GM19099 (cell line): ENCODE data around the gene UCK2.

ENCODE experiments used
- POLR2A ChIP-seq: IDR thresholded peaks from 3 replicates; pipeline ENCODE4 v1.6.1; 2011; ENCODE audit warnings: low read depth; ENCODE audit not compliant: insufficient read length; ENCODE audit errors: extremely low read depth

UCK2 gene

DNA sequence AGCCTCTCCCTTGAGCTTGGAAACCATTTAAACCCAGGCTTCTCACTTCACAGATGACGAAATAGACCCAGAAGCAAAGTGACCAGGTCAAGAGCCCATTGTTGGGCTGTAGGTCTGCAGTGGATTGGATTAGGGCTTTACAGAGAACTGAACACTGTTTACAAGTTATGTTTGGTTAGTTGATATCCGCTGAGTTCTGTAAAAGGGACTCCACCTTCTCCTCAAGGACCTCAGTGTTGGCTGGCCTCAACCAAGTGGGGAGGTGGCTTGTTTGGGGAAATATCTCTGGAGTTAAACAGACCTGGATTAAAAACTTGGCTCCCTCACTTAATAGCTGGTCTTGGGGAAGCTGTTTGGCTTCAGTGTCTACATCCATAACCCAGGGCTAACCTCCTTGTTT, 88.1 kb downstream of the UCK2 start:
- no peak for TF ChIP-seq POLR2A

DNA sequence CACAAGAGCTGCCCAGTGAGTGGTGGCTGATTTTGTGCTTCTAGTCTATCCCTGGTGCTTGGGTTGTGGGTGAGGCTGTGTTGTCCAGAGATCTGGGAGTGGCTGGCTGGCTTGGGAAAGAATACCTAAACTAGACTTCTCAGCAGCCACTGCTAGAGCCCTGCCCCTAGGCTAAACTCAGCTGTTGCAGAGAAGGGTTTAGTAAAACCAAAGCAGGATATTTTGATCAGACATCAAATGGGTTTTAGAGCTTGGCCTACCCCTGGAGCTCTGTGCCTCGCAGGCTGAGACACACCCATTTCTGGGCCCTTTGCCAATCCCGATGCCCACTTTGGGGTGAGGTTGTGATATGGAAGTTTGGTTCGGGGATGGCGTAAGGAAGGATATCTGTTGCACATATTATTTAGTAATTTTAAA, 88.5 kb downstream of the UCK2 start:
- TF ChIP-seq POLR2A: no peak

DNA sequence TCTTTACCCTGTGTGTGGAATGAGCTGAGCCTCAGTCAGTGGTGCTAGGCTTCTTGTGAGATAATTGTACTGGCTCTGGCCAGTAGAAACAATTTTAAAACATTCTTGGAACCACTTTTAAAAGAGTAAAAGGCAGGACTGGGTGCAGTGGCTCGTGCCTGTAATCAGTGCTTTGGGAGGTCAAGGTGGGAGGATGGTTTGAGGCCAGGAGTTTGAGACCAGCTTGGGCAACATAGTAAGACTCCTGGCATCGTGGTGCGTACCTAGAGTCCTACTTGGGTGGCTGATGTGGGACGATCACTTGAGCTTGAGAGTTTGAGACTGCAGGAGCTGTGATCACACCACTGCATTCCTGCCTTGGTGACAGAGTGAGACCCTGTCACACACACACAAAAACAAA, 89.8 kb downstream of the UCK2 start:
- no peak for TF ChIP-seq POLR2A

DNA sequence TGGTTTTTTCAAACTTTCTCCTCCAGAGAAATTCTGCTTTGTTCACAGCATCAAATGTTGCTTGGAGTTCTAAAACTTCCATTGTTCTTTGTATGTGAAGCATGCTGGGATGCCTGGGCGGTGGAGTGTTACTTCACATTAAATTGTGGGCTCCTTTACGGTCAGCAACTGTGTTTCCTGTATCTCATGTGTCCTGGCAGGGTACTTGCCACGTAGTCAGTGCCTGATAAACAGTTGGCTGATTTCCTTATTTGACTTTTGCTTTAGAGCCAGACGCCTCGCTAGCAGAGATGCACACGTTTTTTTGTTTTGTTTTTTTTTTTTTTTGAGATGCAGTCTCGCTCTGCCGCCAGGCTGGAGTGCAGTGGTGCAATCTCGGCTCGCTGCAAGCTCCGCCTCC, 96.7 kb downstream of the UCK2 start:
- no peak for TF ChIP-seq POLR2A

DNA sequence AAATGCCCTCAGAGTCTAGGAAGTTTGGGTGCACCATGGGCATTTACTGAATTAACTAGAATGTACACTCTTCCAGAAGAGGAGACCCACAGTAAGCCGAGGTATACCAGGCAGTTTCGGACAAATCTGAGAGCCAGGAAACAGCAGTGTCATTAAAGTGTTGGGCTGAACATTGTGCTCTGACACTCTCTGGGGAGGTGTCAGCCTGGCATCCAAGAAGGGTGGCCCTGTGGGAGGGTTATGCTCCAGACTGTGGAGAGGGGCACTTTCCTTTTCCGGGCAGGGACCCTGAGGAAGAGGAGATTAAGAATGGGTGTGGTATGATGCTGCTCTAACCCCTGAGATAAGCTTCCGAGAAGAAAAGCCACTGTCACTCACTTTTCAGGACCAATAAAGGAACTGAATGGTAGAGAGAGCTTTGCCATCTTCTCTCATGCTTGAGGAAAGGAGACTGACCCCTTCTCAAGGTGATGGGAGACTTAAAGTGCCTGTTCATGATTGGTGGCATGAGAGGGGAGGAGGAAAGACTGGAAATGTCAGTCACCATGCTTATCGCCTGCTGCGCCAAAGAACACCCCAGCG, 98.2 kb downstream of the UCK2 start:
- no peak for TF ChIP-seq POLR2A

DNA sequence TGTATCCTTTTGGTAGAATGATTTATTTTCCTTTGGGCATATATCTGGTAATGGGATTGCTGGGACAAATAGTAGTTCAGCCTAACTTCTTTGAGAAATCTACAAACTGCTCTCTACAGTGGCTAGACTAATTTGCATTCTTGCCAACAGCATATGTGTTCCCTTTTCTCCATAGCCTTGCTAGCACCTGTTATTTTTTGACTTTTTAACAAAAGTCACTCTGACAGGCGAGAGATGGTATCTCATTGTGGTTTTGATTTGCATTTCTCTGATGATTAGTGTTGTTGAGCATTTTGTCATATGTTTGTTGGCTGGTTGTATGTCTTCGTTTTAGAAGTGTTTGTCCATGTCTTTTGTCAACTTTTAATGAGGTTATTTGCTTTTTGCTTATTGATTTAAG, 99.8 kb downstream of the UCK2 start:
- TF ChIP-seq POLR2A: no peak

DNA sequence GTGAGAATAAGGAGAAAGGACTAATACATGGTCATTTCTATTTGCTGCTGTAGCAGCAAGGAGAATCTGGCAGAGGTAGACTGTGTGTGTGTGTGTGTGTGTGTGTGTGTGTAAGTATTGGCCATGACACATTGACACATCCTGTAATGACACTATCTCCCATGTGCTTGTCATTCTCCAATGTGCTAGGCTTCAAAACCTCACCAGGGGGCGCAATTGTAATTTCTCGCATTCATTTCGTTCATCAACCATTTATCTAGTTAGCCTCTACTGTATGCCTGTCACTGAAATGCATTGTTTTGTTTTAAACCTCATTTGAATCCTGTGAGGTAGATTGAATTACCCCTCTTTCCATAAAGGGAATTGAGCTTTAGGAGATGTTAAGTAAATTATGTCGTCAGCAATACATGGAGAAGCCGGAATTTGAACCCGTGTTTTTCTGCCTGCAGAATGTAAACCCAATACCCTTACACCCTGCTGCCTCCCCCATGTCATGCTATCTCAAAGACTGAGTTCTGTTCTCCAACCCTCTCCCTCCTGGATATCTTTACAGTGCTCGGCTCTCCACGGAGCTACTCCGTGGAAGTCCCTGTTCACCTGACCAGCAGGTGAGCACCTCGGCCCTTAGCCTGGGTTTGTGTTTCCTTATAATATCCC, 100.8 kb downstream of the UCK2 start:
- no peak for TF ChIP-seq POLR2A

DNA sequence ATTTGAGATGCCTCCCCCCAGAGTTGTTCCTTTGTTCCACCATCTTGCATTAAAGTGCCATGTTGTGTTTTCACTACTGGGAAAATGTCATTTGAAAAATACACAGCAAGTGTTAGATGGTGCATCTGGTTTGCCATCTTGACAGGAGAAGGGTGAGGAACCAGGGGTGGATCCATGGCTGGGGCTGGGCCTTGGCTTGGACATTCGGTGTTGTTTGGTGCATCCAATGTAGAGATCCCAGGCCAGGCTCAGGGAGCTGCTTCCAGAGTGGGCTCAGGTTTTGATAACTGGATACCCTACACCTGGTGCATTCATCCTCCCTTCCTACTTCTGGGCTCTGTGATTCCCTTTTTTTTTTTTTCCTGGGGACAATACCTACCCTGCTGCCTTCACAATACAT, 103.5 kb downstream of the UCK2 start:
- TF ChIP-seq POLR2A: no peak

DNA sequence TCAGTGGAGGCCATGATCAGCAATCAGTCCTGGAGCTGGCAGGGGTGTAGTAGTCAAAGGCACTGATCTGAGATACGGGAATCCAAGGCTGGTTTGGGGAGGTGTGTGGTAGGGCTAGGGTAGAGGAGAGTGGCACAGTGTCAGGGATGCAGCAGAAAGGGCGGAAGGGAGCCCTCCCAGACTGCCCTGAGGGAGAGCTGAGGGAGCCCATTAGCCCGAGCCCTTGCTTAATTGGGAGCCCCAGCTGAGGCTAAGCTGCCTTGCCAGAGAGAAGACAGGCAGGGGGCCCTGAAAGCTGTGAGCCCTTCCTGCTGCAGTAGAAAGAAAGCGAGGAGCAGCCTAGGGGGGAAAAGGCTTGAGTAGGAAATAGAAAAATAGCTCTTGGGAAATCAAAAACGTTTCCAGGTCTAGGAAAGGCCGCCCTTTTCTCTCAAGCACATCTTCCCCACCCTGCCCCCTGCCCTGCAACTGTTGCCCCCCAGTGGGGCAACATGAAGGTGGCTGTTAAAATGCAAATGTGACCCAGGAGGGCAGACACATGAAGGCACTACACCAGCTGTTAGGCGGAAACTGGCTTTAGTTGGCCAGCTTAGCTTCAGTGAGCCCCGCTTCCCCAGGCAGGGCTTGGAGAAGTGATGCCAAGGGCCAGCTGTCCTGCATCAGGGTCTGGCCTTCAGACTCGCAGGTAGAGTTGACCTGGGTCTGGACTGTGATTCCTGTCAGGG, 106.2 kb downstream of the UCK2 start:
- TF ChIP-seq POLR2A: no peak

DNA sequence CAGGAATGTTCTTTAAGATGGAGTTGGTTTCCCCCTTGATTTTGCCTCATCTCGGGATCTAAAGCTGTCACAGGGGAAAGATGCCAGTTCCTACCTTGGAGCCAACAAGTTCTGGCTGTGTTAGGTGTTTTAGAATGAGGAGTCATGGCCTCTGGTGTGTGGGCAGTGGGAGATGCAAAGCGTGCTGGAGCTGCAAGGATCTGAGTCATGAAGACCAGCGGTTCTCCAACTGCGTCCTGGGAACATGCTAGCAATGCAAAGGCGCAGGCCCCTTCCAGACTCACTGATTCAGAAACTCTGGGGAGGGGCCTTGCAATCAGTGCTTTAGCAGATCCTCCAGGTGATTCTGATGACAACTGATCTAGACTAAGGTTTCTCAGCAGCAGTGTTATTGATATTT, 109.1 kb downstream of the UCK2 start:
- TF ChIP-seq POLR2A: no peak

DNA sequence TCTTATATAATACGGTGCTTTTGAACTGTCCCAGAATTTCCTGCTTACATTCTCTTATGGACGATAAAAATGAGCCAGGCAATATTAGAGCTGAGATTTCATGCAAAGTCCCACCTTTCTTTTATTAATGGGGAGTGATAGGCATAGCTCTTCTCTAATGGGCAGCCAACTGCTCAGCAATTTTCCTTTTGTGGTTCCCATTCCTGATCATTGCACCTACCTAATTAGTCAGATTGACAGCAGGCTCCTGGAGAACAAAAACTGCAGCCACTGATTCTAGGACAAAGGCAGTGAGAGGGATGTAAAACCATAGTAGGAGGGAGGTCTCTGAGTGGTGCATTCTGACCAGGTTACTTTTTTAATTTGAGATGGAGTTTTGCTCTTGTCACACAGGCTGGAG, 110.4 kb downstream of the UCK2 start:
- TF ChIP-seq POLR2A: no peak

DNA sequence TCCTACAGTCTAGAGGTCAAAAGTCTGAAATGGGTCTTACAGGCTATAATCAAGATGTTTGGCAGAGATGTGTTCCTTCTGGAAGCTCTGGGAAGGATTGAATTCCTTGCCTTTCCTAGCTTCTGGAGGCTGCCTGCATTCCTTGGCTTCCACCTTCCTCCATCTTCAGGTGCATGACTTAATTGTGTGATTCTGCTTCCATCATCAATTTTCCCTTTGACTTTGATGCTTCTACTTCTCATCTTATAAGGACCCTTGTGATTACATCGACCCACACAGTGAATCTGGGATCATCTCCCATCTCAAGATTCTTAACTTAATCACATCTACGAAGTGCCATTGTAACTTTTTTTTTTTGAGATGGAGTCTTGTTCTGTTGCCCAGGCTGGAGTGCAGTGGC, 111.4 kb downstream of the UCK2 start:
- no peak for TF ChIP-seq POLR2A

DNA sequence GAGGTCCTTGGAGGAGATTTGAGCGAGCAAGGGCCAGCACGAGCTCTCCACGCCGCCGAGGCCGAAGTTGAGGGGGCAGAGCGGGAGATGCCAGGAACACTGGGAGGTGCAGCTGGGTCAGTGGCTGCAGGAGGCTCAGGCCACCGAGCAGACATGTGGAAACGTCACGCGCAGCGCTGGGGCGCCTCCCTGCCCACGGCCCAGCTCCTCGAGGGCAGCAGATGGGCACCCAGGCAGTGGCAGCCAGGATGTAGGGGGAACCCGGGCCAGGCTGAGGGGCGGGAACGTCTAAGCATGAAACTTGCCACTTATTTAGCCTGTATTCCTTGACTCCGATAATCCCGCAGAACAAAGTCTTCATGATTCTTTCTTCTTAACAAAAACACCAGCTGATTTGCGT, 114.1 kb downstream of the UCK2 start:
- no peak for TF ChIP-seq POLR2A

DNA sequence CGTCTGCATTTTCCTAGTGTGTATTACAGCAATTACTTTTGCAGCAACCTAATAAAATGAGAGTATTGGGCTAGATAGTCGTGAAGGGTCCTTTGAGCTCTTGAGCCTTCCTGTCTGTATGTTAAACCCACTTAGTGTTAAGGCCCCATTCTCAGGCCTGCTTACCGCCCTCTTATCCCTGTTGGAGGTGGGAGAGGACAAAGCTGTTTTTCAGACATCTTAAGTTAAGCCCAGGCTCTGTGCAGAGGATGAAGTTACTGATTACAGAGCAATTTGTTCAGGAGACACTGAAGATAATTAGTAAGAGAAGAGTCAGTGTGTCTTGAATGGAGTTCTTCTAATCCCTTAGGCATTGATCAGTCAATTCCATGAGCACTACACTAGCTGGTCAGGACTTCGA, 114.6 kb downstream of the UCK2 start:
- no peak for TF ChIP-seq POLR2A

DNA sequence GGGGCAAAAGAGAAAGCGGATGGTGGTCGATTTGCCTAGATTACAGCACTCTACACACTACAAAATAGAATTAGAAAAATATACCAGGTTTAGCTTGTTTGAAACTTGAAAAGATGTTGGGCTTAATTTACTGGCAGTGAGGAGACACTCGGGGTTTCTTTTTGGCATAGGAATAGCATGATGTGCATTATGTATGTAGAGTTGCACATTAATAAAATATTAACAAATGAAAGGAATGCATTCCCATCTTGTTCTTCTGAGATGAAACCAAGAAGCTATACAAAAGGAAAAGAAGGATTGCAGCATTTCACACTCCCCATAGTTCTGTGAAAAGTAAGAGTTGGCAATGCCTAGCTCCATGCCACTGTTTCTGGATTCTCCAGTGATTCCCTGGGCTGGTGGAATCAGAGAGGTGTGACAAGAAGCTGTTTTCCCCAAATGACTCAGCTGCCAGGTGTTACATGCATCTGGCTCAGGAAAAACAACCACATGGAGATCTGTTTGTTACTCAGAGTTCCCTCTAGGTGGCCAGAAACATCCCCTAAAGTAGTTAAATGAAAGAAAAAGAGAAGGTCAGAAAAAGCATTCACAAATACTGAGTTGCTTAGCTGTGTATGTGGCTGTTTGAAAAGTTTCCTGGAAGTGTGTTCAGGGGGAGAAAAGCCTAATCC, 115.6 kb downstream of the UCK2 start:
- TF ChIP-seq POLR2A: no peak

DNA sequence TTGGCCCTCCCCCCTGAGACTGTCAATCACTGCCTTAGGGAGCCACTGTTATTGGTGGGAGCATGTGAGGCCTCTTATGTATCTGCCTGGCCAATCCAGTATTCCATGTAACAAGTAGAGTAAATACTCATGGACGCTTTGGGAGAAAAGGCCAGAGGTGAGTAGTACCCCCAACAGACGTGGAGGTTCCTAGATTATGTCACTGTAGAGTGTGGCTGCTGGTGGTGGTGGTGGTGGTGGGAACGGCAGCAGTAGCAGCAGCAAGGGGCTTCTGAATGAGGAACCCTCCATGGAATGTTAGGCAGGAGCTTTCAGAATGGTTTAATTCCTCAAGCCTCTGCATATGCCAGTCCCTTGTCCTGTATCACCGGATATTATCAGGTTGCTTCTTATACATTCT, 118.5 kb downstream of the UCK2 start:
- TF ChIP-seq POLR2A: no peak
